HuH-7 (cell line): Measurements from ENCODE around the gene SH3RF1.
"Not testable (repeated sequence)": the region's sequence is repeated elsewhere in the genome, so short reads cannot be mapped to it uniquely, and the experiment has no call there.

Experiments used
- DNase-seq: peaks from one replicate; pipeline ENCODE4 v3.0.0; 2011; ENCODE audit warnings: low spot score

Gene SH3RF1

GRCh38 chr4:169225812-169226211 lies 44.9 kb downstream of the SH3RF1 start:
- no peak for DNase-seq

- DNase-seq = no peak
Measured at GRCh38 chr4:169225058-169225751, 45.6 kb downstream of the SH3RF1 start.

GRCh38 chr4:169222761-169223160 lies 48.0 kb downstream of the SH3RF1 start:
- no peak for DNase-seq

DNA sequence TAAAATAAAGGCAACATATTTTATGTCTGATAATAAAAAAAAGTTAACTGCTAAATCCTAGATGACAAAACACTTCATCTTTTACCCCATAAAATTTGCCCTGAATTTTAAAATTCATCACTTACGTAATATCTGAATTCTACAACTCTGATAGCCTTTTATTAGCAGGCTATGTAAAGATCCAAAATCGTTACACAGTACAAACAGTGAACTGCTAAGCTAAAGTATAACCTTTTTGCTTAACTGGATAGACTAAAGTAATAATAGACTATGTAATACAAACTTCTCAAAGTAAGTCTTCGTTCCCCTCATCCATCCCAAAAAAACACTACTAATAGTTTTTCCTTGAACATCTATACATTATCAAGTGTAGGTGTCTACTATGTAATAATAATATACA lies 49.1 kb downstream of the SH3RF1 start:
- no peak for DNase-seq

GRCh38 chr4:169220854-169221411 lies 49.8 kb downstream of the SH3RF1 start:
- DNase-seq = no peak

DNA sequence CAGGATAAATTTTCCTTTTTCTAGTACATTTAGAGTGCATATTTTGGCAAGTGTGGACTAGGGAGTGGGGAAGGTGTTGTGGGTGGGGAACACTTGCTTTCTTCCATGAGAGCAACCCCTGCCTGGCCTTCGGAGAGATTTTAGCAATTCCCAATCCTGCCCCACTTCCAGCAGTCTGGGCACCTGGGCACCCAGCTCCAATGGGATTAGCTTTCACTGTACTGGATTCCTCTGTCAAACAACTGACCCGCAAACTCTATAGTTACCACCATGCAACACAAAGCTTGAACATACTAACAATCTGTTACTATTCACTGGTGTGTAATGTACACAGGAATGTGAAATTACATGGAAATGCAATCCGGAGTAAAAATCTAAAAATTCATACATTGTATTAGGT lies 50.3 kb downstream of the SH3RF1 start:
- no peak for DNase-seq

DNA sequence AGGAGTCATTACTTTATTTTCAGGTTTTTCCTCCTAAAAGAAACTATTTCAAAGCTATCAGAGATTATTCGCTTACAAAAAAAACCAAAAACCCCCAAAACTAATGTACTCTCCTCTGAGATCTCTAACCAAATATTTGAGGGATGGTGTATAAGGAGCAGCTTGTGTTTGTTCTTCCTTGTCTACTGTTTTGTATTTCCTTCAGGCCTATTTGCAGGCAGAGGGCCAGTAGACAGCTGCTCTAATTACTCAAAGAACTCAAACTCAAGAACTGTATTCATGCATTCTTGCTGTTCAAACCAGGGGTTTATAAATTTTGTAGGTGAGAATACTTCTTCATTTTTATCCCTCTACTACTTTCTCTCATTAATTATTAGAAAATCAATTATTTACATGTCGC lies 51.3 kb downstream of the SH3RF1 start:
- no peak for DNase-seq

DNA sequence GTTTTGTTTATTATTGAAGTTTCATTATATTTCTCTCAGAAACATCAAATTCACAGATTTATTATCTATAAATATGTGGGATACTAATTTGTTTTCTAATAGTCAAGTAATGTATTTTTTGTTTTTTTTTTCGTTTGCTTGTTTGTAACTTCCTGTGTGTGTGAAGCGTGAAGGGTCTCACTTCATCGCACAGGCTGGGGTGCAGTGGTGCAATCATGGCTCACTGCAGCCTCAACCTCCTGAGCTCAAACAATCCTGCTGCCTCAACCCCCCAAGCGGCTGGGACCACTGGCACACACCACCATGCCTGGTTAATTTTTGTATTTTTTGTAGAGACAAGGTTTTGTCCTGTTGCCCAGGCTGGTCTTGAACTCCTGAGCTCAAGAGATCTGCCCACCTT lies 55.1 kb downstream of the SH3RF1 start:
- no peak for DNase-seq

DNA sequence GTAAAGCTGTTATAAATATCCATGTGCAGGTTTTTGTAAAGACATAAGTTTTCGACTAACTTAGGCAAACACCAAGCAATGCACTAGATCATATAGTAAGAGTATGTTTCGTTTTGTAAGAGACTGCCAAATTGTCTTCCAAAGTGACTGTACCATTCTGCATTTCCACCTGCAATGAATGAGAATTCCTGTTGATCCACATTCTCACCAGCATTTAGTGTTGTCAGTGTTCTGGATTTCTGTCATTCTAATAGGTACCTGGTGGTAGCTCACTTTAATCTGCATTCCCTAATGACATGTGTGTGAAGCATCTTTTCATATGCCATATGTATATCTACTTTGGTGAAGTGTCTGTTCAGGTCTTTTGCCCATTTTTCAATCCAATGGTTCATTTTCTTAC lies 57.8 kb downstream of the SH3RF1 start:
- no peak for DNase-seq

DNA sequence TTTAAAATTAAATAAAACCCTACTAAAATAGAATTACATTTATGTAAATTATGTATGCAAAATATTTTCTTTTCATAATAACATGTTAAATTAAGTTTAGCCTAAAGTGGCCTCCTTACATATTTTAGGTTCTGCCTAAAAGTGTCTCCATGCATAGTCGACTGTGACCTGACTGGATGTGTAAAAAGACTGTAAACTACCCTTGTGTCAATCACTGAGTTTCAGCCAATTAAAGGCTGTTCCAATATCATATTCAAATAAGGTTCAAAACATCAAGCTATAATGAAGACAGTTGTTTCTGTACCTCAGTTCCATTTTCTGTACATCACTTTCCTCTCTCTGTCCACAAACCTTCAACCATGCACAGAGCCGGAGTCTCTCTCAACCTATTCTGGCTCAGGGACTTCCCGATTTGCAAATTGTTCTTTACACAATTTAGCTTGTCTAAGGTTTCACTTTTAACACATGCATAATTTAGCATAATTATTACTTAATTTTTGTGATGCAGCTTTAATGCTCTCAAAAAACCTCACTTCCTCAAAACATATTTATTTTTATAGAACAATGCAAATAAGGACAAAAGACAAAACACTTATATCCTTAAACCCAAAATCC lies 60.1 kb downstream of the SH3RF1 start:
- no peak for DNase-seq

GRCh38 chr4:169209388-169209883 lies 61.3 kb downstream of the SH3RF1 start:
- peak; percentile 27 for DNase-seq

- no peak for DNase-seq
Measured at GRCh38 chr4:169208516-169208915, 62.2 kb downstream of the SH3RF1 start.

GRCh38 chr4:169208090-169208455 lies 62.7 kb downstream of the SH3RF1 start:
- DNase-seq = no peak

DNA sequence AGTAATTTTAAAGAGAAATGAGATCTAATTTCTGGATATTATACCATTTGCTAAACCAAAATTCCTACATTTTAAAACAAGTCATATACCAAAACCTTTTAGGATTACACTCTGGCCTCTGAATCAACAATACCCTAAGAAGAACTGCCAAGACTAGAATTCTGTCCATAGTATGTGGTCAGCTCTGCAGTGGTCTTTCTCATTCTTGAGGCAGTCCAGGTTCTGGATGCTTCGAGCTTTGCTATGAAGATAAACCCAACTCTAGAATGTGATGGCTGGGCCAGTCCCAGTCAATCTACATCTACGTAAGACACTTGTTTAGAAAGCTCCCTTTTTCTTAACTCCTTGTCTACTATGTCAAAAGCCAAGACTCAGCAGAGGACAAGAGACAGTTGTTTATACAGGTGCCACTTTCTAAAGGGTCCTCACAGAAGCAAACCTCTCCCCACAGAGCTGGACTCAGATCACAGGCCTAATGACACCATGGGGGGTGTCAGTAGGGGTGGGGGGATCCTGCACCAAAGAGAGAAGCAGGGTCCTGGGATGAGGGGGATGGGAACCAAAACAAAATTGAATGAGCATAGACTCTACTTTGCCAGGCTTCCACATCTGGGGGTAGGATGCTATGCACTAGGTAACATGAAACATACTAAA lies 63.2 kb downstream of the SH3RF1 start:
- no peak for DNase-seq

DNA sequence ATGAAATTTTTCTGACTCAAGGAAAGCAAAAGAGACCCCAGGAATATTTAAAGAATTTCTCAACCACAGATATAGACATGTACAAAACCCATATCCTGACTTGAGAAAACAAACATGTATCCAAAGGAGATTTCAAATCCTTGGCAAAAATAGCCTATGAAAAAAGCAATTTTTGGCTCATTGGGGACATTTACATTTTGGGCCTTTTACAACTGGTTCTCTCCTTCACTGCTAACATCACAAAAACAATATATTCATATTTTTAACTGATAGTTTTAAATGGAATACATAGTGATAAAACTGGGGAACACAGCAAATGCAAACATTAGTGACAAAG lies 65.0 kb downstream of the SH3RF1 start:
- no peak for DNase-seq

DNA sequence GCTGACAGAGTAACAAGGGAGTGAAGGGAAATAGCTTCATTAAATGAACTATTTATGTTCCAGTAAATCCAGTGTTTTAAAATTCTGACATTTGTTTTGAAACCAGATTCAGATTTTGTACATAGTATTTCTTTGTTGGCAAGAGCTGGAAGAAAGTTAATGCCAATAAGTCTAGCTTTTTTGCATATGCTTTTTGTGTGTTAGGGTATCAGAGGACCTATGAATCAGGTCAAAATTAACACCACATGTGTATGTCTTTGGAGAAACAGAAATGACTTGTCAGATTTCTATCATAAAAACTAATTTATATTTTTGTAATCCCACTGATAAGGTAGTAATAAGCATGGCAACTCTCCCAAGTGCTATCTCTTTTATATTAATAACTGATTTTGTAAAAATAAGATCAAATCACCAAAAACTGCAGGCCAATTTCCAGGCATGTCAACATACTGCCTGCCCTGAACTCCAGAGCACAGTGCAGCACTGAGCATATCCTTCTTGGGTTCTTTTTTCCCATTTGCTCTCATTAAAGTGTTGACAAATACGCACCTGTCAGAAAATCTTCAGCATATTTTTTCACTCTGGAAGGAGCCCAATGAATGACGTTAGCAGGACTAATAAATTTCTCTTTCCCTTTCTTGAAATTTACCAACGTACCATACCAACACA lies 65.5 kb downstream of the SH3RF1 start:
- DNase-seq = no peak

- DNase-seq = no peak
Measured at GRCh38 chr4:169203891-169204290, 66.9 kb downstream of the SH3RF1 start.

- not testable (repeated sequence) for DNase-seq
Measured at GRCh38 chr4:169203278-169203677, 67.5 kb downstream of the SH3RF1 start.

GRCh38 chr4:169202878-169203277 lies 67.9 kb downstream of the SH3RF1 start:
- DNase-seq = no peak

- no peak for DNase-seq
Measured at GRCh38 chr4:169202145-169202699, 68.5 kb downstream of the SH3RF1 start.

DNA sequence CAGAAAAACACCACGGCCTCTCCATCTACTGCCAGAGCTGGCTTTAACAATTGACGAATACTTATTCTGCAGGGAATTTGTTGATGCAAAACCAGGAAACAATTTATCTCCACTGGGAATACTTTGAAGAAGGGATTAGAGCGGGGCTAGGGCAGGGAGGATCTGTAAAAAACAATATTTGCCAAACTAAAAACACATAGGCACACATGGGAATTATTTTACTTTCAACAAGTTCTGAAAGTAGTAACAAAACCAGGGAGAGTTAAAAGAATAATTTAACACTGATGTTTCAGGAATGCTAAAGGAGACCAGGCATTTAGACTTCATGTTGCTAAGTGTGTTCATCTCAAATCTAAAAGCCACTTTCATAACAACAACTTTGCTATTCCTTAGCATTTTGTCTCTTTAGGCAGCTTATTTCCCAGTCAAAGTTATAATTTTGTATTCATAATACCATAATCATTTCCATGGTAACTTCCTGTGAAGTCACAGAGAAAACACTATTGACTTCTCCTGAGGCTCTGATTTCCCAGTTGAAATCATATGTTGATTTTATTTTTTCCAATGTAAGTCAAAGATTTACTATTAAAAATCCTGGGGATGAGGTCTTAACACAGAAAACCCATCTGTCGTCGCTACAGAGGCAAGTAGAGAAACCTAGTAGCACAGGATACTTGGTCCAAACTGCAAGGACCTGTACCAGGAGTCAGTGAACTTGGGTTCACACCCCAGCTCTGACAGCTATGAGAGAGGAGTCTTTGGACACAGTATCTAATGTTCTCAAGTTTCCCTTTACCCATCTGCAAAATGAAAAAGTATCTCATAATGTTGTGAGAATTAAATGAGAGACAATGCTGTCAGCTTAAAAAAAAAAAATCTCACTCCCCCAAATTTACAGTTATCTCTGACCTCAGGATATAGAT lies 69.3 kb downstream of the SH3RF1 start:
- DNase-seq = no peak
